ENCODE measurements around the gene ATP6V1G3. TPM values are rescaled to one million over a fixed set of nuclear protein-coding genes. Genes with fewer than 3 reads are reported as not detected.

Gene ATP6V1G3
- total RNA-seq, 2 donors from 2014 or later = not detected

- no peaks in the 10 kb centered on the region for H3K4me1 ChIP-seq (replicated peaks)
Measured at GRCh38 chr1:198490224-198490623, 50.3 kb downstream of the ATP6V1G3 start.

DNA sequence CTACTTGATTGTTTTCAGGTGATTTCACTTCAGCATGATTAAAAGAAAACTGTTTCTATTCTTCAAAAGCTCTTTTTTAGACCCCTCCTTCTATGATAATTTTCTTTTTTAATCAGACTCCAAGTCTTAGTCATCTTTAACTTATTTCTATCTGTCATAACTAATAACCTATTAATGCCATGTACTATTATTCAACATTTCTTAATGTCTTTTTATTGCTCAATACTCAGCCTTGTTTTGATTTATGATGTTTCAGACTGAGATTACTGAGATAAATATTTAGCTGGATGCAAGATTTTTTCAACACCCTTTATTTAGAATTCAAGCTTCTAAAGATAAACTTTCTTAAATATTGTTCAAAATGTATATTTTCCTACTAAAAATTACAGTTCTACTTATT, 53.6 kb downstream of the ATP6V1G3 start:
- no peaks in the 10 kb centered on the region for H3K4me1 ChIP-seq (replicated peaks)
- no peaks in the 10 kb centered on the region for H3K27me3 ChIP-seq (replicated peaks; ENCODE audit: insufficient read depth)
- TF ChIP-seq, protein P1, sequence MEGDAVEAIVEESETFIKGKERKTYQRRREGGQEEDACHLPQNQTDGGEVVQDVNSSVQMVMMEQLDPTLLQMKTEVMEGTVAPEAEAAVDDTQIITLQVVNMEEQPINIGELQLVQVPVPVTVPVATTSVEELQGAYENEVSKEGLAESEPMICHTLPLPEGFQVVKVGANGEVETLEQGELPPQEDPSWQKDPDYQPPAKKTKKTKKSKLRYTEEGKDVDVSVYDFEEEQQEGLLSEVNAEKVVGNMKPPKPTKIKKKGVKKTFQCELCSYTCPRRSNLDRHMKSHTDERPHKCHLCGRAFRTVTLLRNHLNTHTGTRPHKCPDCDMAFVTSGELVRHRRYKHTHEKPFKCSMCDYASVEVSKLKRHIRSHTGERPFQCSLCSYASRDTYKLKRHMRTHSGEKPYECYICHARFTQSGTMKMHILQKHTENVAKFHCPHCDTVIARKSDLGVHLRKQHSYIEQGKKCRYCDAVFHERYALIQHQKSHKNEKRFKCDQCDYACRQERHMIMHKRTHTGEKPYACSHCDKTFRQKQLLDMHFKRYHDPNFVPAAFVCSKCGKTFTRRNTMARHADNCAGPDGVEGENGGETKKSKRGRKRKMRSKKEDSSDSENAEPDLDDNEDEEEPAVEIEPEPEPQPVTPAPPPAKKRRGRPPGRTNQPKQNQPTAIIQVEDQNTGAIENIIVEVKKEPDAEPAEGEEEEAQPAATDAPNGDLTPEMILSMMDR (IDR thresholded peaks at IDR 0.05) = no peak
- no peak for TF ChIP-seq POLR2A (IDR thresholded peaks at IDR 0.05)
- TF ChIP-seq POLR2AphosphoS5 (IDR thresholded peaks at IDR 0.05) = no peak
- no peak overlapping the region for H3K4me3 ChIP-seq
- H3K27ac ChIP-seq = no peak overlapping the region
- intact Hi-C loops (cut with DNase I) = no loop called here
- H3K36me3 ChIP-seq = no peaks in the 10 kb centered on the region
- DNase-seq (ENCODE audit: low spot score) = no peak
- H3K9me3 ChIP-seq = no peaks in the 10 kb centered on the region

More at GRCh38 chr1:198490224-198490623, 50.3 kb downstream of the ATP6V1G3 start:
- H3K36me3 ChIP-seq = no peaks in the 10 kb centered on the region
- no peaks in the 10 kb centered on the region for H3K27me3 ChIP-seq (replicated peaks; ENCODE audit: insufficient read depth)
- H3K27ac ChIP-seq = no peak overlapping the region
- no peak for DNase-seq (ENCODE audit: low spot score)
- no peaks in the 10 kb centered on the region for H3K9me3 ChIP-seq
- H3K4me3 ChIP-seq = no peak overlapping the region
- TF ChIP-seq POLR2AphosphoS5 (IDR thresholded peaks at IDR 0.05) (no peak), POLR2A (IDR thresholded peaks at IDR 0.05) (no peak)
- TF ChIP-seq, protein P1 (IDR thresholded peaks at IDR 0.05) = no peak
- WGBS = 92% methylated on average over 1 of the region's 1 CpG
- intact Hi-C loops (cut with DNase I) = no loop called here

- Histone ChIP-seq H3K9me3 (no peaks in the 10 kb centered on the region), H3K27ac (no peak overlapping the region), H3K4me1 (replicated peaks) (no peaks in the 10 kb centered on the region), H3K27me3 (replicated peaks; ENCODE audit: insufficient read depth) (no peaks in the 10 kb centered on the region), H3K4me3 (no peak overlapping the region), H3K36me3 (no peaks in the 10 kb centered on the region)
- TF ChIP-seq, protein P1 (IDR thresholded peaks at IDR 0.05) = no peak
- TF ChIP-seq POLR2AphosphoS5 (IDR thresholded peaks at IDR 0.05) (no peak), POLR2A (IDR thresholded peaks at IDR 0.05) (no peak)
- intact Hi-C loops (cut with DNase I) = no loop called here
- DNase-seq (ENCODE audit: low spot score) = no peak
Measured at GRCh38 chr1:198483645-198484044, 56.8 kb downstream of the ATP6V1G3 start.

DNA sequence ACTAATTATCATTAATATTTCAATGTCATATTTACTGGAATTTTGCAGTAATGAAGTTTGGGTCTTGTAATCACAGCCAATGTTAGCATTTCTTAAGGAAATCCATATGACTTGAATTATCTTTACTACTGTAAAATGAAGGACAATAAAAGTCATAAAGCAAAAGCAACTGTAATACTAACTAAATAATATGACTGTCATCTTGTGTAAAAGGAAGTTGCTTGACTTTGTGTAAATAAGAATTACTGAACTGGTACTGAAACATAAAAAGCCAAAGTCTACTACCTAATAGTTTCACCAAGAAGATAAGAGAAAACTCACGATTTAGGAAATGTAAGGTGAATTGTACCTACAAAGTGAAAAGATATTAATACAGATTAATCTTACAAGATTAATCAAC, 57.5 kb downstream of the ATP6V1G3 start:
- Histone ChIP-seq H3K27ac (no peak overlapping the region), H3K4me1 (replicated peaks) (no peaks in the 10 kb centered on the region), H3K9me3 (no peaks in the 10 kb centered on the region), H3K36me3 (no peaks in the 10 kb centered on the region), H3K4me3 (no peak overlapping the region), H3K27me3 (replicated peaks; ENCODE audit: insufficient read depth) (no peaks in the 10 kb centered on the region)
- 55% methylated on average over 1 of the region's 1 CpG for WGBS
- intact Hi-C loops (cut with DNase I) = no loop called here
- no peak for DNase-seq (ENCODE audit: low spot score)
- TF ChIP-seq POLR2AphosphoS5 (IDR thresholded peaks at IDR 0.05) (no peak), POLR2A (IDR thresholded peaks at IDR 0.05) (no peak)
- TF ChIP-seq, protein P1 (IDR thresholded peaks at IDR 0.05) = no peak

GRCh38 chr1:198481661-198482060, 58.8 kb downstream of the ATP6V1G3 start:
- no peak overlapping the region for H3K27ac ChIP-seq
- 94% methylated on average over 1 of the region's 1 CpG for WGBS
- no peaks in the 10 kb centered on the region for H3K27me3 ChIP-seq (replicated peaks; ENCODE audit: insufficient read depth)
- H3K9me3 ChIP-seq = no peaks in the 10 kb centered on the region
- TF ChIP-seq POLR2A (IDR thresholded peaks at IDR 0.05) (no peak), POLR2AphosphoS5 (IDR thresholded peaks at IDR 0.05) (no peak)
- TF ChIP-seq, protein P1 (IDR thresholded peaks at IDR 0.05) = no peak
- intact Hi-C loops (cut with DNase I) = no loop called here
- DNase-seq (ENCODE audit: low spot score) = no peak
- H3K4me1 ChIP-seq (replicated peaks) = no peaks in the 10 kb centered on the region
- H3K36me3 ChIP-seq = no peaks in the 10 kb centered on the region
- no peak overlapping the region for H3K4me3 ChIP-seq
